Measurements from ENCODE around the gene KLHL21.

The KLHL21 gene

DNA sequence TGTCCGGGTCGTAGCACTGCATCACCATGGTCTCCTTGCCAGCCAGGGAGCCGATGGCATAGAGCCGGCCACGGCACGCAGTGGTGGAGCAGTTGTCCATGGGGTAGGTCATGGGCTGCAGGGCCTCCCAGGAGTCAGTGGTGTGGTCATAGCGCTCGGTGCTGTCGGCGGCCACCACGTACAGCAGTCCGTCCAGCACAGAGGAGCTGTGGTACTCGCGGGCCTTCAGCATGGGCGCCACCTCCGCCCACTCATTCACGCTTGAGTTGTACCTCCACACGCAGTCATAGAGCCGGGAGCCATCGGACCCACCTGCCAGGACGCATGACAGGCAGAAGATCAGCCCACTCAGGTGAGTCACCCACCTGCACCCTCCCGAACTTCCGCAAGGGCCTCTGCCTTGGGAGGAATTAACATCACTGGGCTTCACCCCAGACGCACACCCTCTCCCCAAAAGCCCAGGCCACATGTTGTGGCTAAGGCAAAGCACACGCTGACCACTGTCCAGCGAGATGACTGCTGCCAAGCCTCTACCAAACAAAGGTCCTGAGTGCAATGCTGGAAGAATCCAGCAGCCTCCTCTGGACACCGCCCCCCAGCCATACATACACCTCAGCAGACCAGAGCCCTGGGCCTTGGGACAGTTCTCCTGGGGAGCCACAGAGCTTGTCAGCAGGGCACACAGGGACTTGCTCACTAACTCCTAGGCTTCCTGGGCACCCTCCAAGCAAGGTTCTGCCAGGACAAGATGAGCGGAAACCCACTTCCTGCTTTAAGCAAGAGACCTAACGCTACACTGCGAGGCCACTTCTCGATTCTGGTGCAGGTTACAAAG lies 3.3 kb downstream of the KLHL21 start:
- DNase-seq: no peak

GRCh38 chr1:6597777-6598131 lies 4.9 kb downstream of the KLHL21 start:
- DNase-seq: no peak

DNA sequence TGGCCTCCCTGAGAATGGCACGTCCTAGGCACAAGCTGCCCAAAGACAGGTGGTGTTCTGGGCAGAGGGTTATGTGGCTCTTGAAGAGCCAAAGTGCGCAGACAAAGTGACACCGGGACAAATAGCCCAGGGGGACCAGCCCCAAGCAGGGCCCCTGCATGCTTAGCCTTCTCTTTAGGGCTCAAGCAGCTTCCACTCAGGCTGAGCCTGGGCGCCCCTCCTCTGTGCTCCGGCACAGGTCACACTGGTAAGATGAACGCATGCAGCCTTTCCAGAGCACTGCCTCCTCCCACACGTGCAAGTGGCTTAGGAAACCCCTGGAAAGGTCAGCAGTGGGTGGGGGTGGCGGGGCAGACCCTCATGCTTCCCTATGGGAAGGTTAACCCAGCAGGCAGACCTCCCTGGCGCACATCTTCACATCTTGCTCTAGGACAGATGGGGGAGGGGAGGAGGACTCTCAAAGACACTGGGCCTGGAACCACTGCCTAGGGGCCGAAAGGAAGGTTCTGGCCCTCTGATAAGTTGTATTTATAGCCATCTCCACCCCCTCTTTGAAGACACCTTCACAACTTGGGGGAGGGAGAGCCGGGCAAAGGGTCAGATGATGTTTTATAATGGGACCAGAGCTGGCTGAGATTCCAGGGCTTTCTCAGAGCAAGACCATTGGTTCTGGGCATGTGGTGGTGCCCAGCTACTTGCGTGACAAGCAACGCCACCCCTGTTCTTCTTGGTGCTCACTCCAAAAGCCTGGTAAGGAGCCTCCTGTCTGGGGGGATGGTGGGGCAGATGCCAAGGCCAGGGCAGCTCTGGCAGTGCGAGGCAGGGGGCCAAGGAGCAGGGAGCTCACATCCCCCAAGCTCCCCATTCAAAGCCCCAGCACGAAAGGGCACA lies 5.5 kb downstream of the KLHL21 start:
- no peak for DNase-seq

DNA sequence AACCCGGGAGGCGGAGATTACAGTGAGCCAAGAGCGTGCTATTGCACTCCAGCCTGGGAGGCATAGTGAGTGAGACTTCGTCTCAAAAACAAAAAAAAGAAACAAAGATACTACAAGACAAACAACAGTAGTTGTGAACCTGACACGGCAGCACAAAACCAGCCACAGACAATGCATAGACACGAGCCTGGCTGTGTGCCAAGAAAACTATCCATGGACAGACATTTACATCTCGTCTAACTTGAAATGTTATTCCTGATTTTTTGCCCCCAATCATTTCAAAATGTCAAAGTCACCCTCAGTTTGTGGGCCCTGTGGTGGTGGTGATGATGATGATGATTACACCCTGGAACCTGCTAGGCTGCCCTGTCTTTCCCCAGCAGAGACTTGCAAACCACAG lies 6.3 kb downstream of the KLHL21 start:
- DNase-seq: no peak

GRCh38 chr1:6594977-6595740 lies 7.5 kb downstream of the KLHL21 start:
- no peak for DNase-seq

GRCh38 chr1:6593810-6594209 lies 8.9 kb downstream of the KLHL21 start:
- DNase-seq: no peak

GRCh38 chr1:6592865-6593593 lies 9.6 kb downstream of the KLHL21 start:
- DNase-seq: no peak

GRCh38 chr1:6592441-6592840 lies 10.2 kb downstream of the KLHL21 start:
- DNase-seq: no peak

GRCh38 chr1:6591644-6592043 lies 11.0 kb downstream of the KLHL21 start:
- no peak for DNase-seq

GRCh38 chr1:6591222-6591621 lies 11.4 kb downstream of the KLHL21 start:
- DNase-seq: no peak

DNA sequence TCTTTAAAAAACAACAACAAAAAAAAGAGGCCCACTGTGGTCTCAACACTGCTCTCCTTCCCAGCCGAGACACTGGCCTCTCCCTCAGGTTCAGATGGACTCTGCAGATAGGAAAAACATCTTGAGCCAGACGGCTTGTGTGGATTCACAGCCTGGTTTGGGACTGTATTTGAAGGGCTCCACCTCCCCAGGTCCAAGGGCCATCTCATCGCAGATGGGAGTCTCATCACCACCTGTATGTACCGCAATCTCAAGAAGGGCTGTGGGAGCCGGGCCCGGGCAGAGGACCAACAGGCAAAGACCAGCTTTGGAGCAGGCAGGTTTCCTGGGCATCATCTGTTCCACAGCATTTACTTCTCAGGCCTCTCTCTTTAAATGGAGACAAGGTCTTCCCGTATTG lies 12.6 kb downstream of the KLHL21 start:
- no peak for DNase-seq

DNA sequence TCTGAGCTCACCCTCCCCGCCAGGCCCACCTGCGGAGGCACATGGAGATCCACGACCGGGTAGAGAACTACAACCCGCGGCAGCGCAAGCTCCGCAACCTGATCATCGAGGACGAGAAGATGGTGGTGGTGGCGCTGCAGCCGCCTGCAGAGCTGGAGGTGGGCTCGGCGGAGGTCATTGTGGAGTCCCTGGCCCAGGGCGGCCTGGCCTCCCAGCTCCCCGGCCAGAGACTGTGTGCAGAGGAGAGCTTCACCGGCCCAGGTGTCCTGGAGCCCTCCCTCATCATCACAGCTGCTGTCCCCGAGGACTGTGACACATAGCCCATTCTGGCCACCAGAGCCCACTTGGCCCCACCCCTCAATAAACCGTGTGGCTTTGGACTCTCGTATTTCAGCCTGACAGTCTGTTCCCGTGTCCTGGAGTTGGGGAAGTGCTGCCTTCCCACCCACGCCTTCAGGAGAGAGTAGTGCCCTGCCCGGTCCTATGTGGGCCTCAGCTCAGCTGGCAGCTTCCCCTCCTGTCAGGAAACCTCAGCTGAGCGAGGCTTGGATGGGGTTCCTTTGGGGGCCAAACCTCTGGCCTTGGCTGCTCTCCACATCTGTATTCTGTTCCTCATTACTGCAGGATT lies 13.7 kb downstream of the KLHL21 start:
- no peak for DNase-seq

DNA sequence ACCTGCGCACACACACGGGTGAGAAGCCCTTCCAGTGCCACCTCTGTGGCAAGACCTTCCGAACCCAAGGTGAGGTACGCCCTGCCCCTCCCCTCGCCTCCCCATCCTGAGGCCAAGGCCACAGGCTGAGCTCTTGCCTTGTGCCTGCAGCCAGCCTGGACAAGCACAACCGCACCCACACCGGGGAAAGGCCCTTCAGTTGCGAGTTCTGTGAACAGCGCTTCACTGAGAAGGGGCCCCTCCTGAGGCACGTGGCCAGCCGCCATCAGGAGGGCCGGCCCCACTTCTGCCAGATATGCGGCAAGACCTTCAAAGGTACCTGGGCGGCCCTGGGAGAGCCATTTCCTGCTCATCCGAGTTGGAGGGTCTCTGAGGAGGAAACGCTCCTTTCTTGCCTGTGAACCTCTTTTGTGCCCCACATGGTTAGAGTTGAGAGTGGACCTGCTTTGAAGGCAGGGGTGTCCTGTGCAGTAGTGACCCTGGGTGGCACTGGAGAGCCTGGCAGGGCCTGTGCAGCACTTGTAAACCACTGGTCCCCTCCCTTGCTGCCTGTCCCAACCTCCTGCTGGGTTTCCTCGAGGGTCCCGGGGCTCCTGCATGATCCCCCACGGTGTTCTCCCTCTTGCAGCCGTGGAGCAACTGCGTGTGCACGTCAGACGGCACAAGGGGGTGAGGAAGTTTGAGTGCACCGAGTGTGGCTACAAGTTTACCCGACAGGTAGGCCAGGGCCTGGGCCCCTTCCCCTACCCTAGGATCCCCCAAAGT lies 14.4 kb downstream of the KLHL21 start:
- DNase-seq: no peak

DNA sequence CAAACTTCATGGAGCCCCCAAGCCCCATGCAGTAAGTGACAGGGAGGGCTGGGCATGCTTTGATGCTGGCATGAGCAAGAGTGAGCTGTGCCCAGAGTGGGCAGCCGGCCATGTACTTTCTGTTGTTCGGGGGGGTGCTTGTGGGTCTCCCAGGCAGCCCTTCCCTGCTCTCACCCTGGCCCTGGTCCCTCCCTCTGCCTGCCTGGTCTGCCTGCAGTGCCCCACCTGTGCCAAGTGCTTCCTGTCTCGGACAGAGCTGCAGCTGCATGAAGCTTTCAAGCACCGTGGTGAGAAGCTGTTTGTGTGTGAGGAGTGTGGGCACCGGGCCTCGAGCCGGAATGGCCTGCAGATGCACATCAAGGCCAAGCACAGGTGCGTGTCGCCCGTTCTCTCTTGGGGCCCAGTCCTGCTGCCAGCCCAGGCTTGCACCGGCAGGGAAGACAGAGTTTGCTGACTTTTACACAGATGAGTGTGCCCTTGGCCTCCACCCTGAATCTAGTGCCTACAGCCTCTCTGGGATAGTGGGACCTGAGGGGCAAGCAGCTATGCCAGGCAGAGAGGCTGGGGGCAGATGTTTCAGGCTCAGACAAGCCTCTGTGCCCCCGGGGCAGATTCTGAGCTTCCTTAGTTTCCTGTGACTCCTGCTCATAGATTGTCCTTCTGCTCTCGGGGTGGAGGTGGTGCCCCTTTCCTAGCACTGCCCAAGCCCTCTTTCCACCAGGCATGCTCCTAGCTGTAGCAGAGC lies 15.2 kb downstream of the KLHL21 start:
- DNase-seq: no peak

DNA sequence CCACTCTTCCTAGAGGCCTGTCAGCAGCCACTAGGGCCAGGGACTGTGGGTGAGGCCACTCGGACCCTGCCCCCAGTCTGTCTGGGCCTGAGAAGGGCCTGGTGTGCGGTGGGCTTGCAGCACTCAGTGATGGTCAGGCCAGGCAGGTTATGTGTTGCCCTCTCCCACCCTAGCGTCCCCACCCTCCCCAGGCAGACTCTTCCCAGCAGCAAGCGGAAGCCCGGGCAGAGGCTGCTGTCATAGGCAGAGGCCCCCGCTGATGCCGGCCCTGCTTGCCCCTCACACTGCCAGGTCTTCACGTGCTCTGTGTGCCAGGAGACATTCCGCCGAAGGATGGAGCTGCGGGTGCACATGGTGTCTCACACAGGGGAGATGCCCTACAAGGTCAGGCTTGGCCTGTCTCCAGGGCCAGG lies 16.3 kb downstream of the KLHL21 start:
- no peak for DNase-seq

DNA sequence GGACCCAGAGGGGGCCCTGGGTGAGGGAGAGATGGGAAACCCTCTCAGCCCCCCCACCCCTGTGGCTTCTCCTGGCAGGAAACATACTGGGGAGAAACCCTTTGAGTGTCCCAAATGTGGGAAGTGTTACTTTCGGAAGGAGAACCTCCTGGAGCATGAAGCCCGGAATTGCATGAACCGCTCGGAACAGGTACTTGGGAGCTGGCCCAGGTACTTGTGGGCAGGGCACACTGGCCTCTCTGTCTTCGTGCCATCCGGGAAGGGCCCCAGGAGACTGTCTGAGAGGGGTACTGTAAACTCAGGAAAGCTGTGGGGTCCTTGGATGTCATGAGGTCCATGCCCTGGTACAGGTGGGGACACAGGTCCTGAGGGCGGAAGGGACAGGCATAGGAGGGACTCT lies 16.8 kb downstream of the KLHL21 start:
- DNase-seq: no peak

DNA sequence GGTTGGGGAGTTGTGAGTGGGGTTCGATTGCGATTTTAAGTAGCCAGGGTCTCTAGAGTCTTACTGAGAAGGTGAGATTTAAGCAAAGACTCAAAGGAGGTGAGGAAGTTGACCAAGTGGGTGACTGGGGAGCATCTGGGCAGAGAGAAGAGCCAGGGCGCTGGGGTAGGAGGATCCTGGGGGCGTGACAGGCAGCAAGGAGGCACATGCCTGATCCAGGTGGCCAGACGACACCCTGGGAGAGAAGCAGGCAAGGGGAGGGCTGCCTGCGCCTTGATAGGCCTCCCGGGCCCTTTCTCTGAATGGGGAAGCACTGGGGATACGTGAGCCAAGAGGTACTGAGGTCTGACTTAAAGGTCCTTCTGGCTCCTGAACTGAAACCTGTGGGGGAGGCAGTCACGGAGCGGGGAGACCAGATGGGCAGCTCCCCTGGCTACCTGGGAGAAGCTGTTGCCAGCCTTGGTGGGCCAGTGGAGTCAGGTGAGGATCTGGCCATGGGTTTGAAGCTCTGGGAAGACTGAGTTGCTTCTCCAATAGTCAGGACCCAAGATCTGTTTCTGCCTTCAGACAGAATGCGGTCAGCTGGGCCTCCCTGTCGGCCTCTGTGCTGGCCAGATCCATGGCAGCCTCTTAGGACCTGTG lies 17.5 kb downstream of the KLHL21 start:
- DNase-seq: no peak

DNA sequence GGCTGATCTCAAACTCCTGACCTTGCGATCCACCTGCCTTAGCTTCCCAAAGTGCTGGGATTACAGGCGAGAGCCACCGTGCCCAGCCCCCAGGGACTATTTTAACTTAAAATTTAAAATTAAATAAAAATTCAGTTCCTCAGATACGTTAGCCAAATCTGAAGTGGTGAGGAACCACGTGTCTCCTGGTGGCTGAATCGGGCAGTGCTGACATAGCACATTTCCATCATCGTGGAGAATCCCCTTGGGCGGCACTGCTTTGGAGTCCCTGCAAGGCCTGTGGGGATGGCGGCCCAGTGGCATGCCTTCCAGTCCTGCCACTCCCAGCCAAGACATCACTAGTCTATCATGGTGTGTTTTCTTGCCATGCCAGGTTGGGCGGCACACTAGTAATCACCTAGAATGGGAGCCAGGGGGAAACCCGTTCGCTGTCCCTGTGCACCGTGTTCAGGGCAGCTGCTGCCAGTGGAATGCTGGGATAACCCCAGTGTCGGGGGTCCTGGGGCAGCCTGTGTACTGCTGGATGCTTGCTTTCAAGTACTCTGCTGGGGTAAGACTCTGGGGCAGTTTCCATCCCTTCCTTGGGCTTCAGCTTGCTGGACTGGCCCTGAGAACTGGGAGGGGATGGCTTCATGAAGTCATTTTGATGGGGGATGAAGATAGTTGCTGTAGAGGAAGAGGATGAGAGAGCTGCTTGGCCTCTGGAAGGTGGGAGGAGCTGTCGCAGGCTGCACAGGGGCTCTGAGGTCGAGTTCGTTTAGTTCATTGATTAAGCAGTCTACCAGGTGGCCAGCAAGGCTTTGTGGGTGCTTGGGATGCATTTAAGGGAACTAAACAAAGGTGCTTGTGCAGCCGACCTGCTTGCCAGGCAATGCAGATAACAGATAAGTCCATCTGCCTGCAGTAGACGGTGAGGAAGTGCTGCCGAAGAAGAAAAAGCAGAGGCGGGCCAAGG lies 18.3 kb downstream of the KLHL21 start:
- DNase-seq: no peak

DNA sequence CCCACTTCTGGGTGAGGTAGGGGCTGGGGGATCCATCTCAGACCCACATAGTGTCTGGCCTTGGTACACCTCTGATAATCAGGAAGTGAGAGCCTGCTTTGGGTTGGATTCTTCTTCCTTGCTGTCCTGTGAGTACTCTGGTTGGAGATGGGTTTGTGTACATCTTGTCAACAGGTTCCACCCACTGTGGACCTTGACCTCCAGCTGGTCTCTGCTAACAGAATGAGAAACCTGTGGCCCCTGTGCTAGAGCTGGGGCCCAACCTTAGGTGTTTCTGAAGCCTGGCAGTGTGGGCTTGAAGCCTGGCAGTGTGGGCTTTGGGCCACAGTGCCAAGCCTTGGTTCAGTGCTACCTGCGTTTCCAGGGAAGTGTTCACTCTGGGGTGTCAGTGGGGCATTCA lies 20.3 kb downstream of the KLHL21 start:
- DNase-seq: no peak

All from NCI-H1436 (cell line).